ENCODE results near the gene SEZ6L. TPM values are rescaled to one million over a fixed set of nuclear protein-coding genes. Genes with fewer than 3 reads are reported as not detected.

The SEZ6L gene
- total RNA-seq, 1 donor from 2014 or later = 0.18 TPM

- no peak for DNase-seq (ENCODE audit: low spot score in 2 of 2, unreplicated experiment in 2 of 2)
- TF ChIP-seq, protein P1, sequence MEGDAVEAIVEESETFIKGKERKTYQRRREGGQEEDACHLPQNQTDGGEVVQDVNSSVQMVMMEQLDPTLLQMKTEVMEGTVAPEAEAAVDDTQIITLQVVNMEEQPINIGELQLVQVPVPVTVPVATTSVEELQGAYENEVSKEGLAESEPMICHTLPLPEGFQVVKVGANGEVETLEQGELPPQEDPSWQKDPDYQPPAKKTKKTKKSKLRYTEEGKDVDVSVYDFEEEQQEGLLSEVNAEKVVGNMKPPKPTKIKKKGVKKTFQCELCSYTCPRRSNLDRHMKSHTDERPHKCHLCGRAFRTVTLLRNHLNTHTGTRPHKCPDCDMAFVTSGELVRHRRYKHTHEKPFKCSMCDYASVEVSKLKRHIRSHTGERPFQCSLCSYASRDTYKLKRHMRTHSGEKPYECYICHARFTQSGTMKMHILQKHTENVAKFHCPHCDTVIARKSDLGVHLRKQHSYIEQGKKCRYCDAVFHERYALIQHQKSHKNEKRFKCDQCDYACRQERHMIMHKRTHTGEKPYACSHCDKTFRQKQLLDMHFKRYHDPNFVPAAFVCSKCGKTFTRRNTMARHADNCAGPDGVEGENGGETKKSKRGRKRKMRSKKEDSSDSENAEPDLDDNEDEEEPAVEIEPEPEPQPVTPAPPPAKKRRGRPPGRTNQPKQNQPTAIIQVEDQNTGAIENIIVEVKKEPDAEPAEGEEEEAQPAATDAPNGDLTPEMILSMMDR (IDR thresholded peaks at IDR 0.05; ENCODE audit: unreplicated experiment) = no peak
- no peak overlapping the region for H3K4me3 Mint-ChIP-seq
- H3K36me3 Mint-ChIP-seq = no peaks in the 10 kb centered on the region
- H3K9me3 Mint-ChIP-seq = no peaks in the 10 kb centered on the region
- no peak overlapping the region for H3K27ac Mint-ChIP-seq
- H3K4me1 Mint-ChIP-seq = no peaks in the 10 kb centered on the region
- peaks cover 60% of the 10 kb centered on the region for H3K27me3 Mint-ChIP-seq (ENCODE audit: low read depth)
Observed at GRCh38 chr22:26333088-26333800, 164.0 kb downstream of the SEZ6L start.

DNA sequence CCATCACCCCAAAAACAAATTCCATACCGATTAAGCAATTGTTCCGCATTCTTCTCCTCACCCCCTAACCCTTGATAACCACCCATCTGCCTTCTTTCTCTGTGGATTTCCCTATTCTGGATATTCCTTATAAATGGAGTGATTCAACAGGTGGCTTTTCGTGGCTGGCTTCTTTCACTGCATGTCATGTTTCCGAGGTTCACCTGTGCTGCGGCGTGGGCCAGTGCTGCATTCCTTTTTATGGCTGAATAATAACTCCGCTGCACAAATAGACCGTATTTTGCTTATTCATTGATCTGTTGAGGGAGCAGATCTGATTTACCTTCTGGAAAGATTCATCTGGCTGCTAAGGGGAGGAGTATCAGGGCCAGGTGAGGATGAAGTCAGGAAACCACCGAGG lies 165.0 kb downstream of the SEZ6L start:
- Mint-ChIP-seq H3K4me1 (no peaks in the 10 kb centered on the region), H3K27me3 (ENCODE audit: low read depth) (peaks cover 65% of the 10 kb centered on the region), H3K4me3 (no peak overlapping the region), H3K27ac (no peak overlapping the region), H3K36me3 (no peaks in the 10 kb centered on the region), H3K9me3 (no peaks in the 10 kb centered on the region)
- TF ChIP-seq, protein P1 (IDR thresholded peaks at IDR 0.05; ENCODE audit: unreplicated experiment) = no peak
- no peak for DNase-seq (ENCODE audit: low spot score in 2 of 2, unreplicated experiment in 2 of 2)

DNA sequence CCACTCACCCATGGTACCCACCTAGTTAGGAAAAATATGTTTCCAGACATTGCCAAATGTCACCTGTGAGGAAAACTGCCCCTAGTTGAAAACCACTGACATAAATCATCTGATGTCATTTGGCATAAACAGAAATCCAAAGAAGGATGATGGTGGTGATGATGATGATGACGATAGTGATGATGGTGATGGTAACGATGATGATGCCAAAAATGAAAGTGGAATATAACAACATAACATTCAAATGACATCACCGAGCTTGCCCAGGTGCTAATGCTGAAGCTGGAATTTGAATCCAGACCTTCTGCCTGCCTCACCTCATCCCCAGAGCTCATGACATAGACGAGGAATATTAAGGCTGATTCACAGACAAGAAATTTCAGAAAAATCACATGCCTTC lies 167.5 kb downstream of the SEZ6L start:
- H3K4me3 Mint-ChIP-seq = no peak overlapping the region
- no peaks in the 10 kb centered on the region for H3K9me3 Mint-ChIP-seq
- H3K4me1 Mint-ChIP-seq = no peaks in the 10 kb centered on the region
- peaks cover 79% of the 10 kb centered on the region for H3K27me3 Mint-ChIP-seq (ENCODE audit: low read depth)
- no peaks in the 10 kb centered on the region for H3K36me3 Mint-ChIP-seq
- H3K27ac Mint-ChIP-seq = no peak overlapping the region
- TF ChIP-seq, protein P1 (IDR thresholded peaks at IDR 0.05; ENCODE audit: unreplicated experiment) = no peak
- DNase-seq (ENCODE audit: low spot score in 2 of 2, unreplicated experiment in 2 of 2) = no peak

DNA sequence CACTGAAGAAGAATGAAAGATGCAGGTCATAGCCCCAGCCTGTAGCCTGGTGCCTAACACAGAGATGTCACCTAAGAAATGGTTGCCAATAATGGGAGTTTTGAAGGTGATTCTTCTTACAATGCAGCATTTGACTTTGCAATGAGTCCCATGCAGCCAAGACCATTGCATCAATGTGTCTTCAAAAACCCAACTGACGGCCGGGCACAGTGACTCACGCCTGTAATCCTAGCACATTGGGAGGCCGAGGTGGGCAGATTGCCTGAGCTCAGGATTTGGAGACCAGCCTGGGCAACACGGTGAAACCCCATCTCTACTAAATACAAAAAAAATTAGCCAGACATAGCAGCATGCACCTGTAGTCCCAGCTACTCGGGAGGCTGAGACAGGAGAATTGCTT lies 170.5 kb downstream of the SEZ6L start:
- Mint-ChIP-seq H3K36me3 (no peaks in the 10 kb centered on the region), H3K27ac (no peak overlapping the region), H3K9me3 (no peaks in the 10 kb centered on the region), H3K4me3 (no peak overlapping the region), H3K4me1 (peaks cover 6% of the 10 kb centered on the region), H3K27me3 (ENCODE audit: low read depth) (peaks cover 70% of the 10 kb centered on the region)
- TF ChIP-seq, protein P1 (IDR thresholded peaks at IDR 0.05; ENCODE audit: unreplicated experiment) = no peak
- DNase-seq (ENCODE audit: low spot score in 2 of 2, unreplicated experiment in 2 of 2) = no peak

GRCh38 chr22:26342745-26343410 lies 173.6 kb downstream of the SEZ6L start:
- no peaks in the 10 kb centered on the region for H3K36me3 Mint-ChIP-seq
- H3K27ac Mint-ChIP-seq = no peak overlapping the region
- H3K27me3 Mint-ChIP-seq (ENCODE audit: low read depth) = peaks cover 51% of the 10 kb centered on the region
- H3K4me1 Mint-ChIP-seq = peaks cover 6% of the 10 kb centered on the region
- H3K9me3 Mint-ChIP-seq = no peaks in the 10 kb centered on the region
- DNase-seq (ENCODE audit: low spot score in 2 of 2, unreplicated experiment in 2 of 2) = no peak
- TF ChIP-seq, protein P1 (IDR thresholded peaks at IDR 0.05; ENCODE audit: unreplicated experiment) = no peak
- H3K4me3 Mint-ChIP-seq = no peak overlapping the region
